ENCODE data around the gene TMX1. TPM values are rescaled to one million over a fixed set of nuclear protein-coding genes. Genes with fewer than 3 reads are reported as not detected.

Gene TMX1
- total RNA-seq, 3 donors from 2014 or later, result 29.9 to 31.9 (median 30.1) TPM

- no peaks in the 10 kb centered on the region for H3K36me3 ChIP-seq (ENCODE audit: low read depth)
- no peaks in the 10 kb centered on the region for H3K9me3 ChIP-seq
- intact Hi-C loops (cut with DNase I, micrococcal nuclease), result no loop called here
- ATAC-seq (no peak), DNase-seq (no peak)
- TF ChIP-seq CTCF (IDR thresholded peaks at IDR 0.05), result no peak
- H3K4me3 ChIP-seq, result no peak overlapping the region
- H3K4me1 ChIP-seq (ENCODE audit: low read depth), result no peaks in the 10 kb centered on the region
These were observed 55.0 kb downstream of the TMX1 start for GRCh38 chr14:51294951-51295525.

GRCh38 chr14:51295646-51296263, 55.7 kb downstream of the TMX1 start:
- intact Hi-C loops (cut with DNase I, micrococcal nuclease), result no loop called here
- no peak for TF ChIP-seq CTCF (IDR thresholded peaks at IDR 0.05)
- no peaks in the 10 kb centered on the region for H3K4me1 ChIP-seq (ENCODE audit: low read depth)

GRCh38 chr14:51297066-51297465, 57.0 kb downstream of the TMX1 start:
- H3K36me3 ChIP-seq (ENCODE audit: low read depth), result no peaks in the 10 kb centered on the region
- no peak overlapping the region for H3K4me3 ChIP-seq
- no peak for DNase-seq
- no peak for ATAC-seq
- H3K9me3 ChIP-seq, result no peaks in the 10 kb centered on the region
- H3K4me1 ChIP-seq (ENCODE audit: low read depth), result no peaks in the 10 kb centered on the region
- intact Hi-C loops (cut with DNase I, micrococcal nuclease), result no loop called here
- no peak for TF ChIP-seq CTCF (IDR thresholded peaks at IDR 0.05)

More at GRCh38 chr14:51295646-51296263, 55.7 kb downstream of the TMX1 start:
- Histone ChIP-seq H3K4me3 (no peak overlapping the region), H3K36me3 (ENCODE audit: low read depth) (no peaks in the 10 kb centered on the region), H3K9me3 (no peaks in the 10 kb centered on the region)
- no peak for DNase-seq
- ATAC-seq, result no peak

- Histone ChIP-seq H3K4me3 (no peak overlapping the region), H3K4me1 (ENCODE audit: low read depth) (no peaks in the 10 kb centered on the region), H3K36me3 (ENCODE audit: low read depth) (no peaks in the 10 kb centered on the region), H3K9me3 (no peaks in the 10 kb centered on the region)
- TF ChIP-seq CTCF (IDR thresholded peaks at IDR 0.05), result no peak
- DNase-seq (no peak), ATAC-seq (no peak)
- intact Hi-C loops (cut with DNase I, micrococcal nuclease), result no loop called here
These were observed 58.8 kb downstream of the TMX1 start for GRCh38 chr14:51298895-51299294.

GRCh38 chr14:51302295-51303030, 62.4 kb downstream of the TMX1 start:
- Histone ChIP-seq H3K36me3 (ENCODE audit: low read depth) (no peaks in the 10 kb centered on the region), H3K9me3 (no peaks in the 10 kb centered on the region), H3K4me1 (ENCODE audit: low read depth) (no peaks in the 10 kb centered on the region), H3K4me3 (no peak overlapping the region)
- ATAC-seq (no peak), DNase-seq (no peak)
- intact Hi-C loops (cut with DNase I, micrococcal nuclease), result no loop called here
- TF ChIP-seq CTCF (IDR thresholded peaks at IDR 0.05), result no peak

Data from mucosa of descending colon (tissue), 3 donors.